Hematopoietic multipotent progenitor cell treated with erythropoietin and hydrocortisone succinate and interleukin-3 and kit ligand, for 8 days (in vitro differentiated cells): ENCODE data around the gene GRIPAP1.

Experiments used
- DNase-seq: peaks from one replicate; pipeline ENCODE4 v3.0.0-alpha.2; 2015

GRIPAP1 gene, protein sequence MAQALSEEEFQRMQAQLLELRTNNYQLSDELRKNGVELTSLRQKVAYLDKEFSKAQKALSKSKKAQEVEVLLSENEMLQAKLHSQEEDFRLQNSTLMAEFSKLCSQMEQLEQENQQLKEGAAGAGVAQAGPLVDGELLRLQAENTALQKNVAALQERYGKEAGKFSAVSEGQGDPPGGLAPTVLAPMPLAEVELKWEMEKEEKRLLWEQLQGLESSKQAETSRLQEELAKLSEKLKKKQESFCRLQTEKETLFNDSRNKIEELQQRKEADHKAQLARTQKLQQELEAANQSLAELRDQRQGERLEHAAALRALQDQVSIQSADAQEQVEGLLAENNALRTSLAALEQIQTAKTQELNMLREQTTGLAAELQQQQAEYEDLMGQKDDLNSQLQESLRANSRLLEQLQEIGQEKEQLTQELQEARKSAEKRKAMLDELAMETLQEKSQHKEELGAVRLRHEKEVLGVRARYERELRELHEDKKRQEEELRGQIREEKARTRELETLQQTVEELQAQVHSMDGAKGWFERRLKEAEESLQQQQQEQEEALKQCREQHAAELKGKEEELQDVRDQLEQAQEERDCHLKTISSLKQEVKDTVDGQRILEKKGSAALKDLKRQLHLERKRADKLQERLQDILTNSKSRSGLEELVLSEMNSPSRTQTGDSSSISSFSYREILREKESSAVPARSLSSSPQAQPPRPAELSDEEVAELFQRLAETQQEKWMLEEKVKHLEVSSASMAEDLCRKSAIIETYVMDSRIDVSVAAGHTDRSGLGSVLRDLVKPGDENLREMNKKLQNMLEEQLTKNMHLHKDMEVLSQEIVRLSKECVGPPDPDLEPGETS

DNA sequence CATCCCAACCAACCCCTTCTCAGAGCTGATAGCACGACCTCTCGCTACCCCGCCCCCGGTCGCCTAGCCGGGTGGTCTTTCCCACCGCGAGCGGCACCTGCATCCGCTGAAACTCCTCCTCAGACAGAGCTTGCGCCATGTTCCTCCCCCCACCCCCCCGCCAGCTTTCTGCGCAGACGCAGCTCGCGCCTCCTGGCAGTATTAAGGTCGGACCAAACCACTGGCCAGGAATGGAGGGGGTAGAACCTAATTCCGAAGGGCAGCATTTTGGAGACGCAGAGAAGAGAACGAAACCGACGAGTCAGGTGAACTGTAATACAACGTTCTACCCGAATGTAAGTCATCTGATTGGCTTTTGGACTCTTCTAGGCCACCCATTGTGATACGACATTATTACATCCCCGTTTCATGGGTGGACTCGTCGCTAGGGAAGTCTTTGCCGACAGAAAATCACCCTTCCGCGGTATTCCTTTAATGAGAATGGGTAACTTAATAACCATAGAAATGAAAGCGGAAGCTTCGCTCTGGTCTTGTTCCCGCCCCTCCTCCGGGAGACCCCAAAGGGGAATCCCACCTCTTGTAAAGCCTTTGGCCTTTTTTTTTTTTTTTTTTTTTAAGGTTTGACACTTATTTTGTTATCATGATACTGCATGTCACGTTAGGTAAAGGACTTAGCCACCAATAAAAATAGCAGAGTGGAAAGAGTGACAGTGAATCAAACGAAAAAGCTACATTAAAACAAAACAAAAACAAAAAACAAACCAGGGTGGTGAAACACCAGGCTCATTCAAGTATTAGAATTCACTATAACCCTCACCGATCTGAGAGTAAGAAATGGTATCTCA lies at the start of gene GRIPAP1:
TSS of gene GRIPAP1 (minus strand) at position 174 of the 845 bp plus-strand sequence. CDS start at position 139, 35 bp downstream.
- DNase-seq, result peak; percentile 91

DNA sequence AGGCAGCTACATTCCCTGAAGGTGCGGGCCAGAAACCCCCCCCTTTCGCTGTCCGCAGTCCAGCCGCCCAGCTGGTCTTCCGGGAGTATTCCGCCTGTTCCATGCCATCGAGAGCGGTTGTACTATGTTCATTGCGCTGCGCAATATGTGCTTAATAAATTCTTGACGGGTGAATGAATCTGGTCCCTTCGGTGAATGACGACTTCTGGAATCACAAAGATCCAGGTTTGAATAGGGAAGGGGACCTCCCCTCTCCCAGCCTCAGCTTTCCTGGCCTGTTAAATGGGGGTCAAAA lies 41.9 kb upstream of the GRIPAP1 start:
- DNase-seq, result no peak

DNA sequence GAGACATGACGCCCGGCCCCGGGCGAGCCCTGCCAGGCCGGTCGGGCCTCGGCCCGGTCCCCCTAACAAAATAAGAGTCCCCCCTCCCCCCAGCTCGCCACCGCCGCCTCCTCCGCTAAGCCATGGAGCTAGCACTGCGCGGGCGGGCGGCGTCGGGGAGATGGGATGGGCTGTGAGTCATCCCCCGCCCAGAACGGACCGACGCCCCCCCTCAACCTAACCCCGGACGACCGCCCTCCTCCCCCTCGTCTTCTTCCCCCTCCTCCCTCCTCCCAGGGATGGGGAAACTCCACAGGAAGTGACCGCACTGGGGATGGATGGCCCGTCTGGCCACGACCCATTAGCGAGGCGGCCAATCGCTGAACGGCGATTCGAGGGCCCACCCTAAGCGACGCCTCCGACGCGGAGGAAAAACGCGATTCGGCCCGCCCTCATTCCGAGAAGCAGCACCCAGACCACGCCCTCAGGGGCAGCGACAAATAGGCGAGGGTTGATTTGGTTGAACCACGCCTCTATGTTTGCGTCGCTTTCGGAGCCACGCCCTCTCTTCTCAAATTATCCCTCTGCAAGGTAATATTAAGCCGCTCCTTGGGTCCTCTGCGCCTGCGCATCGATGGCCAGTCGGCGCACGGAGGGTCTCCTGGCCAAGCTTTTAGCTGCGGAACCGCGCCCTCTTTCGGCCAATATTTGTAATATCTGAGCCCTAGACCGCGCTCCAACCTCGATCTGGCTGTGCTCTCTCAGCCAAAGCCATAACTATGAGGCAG lies 41.3 kb upstream of the GRIPAP1 start, which contains the start of gene TFE3:
TSS of gene TFE3 (minus strand) at position 138 of the 767 bp plus-strand sequence. CDS start at position 7, 131 bp downstream.
- peak; percentile 99 for DNase-seq

DNA sequence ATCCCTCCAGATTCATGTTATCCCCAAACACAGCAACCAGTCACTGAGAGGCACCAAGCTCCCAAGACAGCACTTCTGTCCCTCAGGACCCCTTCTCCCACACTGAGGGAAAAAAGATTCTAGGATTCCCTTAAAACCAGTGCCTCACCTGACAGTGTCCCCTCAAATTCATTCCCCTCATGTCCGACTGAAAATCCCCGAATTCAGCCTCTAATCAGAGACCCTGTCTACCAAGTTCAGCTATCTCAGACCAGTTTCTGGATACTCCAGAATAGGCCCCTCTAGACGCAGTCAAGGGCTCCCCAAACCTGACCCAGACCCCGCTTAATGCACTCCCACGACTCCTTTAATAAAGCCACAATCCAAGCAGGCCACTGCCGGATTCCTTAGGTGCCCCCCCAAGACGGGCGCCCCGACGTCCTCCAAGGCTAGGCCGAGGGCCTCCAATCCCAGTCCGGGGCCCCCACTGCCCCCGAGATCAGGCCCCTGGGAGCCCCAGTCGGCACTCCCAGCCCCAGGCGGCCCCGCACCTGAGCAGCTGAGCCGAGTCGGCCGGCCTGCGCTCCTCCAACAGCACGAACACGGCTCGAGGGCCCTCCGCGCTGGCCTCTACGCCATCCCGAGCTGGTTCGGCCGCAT lies 40.6 kb upstream of the GRIPAP1 start:
- DNase-seq, result no peak

DNA sequence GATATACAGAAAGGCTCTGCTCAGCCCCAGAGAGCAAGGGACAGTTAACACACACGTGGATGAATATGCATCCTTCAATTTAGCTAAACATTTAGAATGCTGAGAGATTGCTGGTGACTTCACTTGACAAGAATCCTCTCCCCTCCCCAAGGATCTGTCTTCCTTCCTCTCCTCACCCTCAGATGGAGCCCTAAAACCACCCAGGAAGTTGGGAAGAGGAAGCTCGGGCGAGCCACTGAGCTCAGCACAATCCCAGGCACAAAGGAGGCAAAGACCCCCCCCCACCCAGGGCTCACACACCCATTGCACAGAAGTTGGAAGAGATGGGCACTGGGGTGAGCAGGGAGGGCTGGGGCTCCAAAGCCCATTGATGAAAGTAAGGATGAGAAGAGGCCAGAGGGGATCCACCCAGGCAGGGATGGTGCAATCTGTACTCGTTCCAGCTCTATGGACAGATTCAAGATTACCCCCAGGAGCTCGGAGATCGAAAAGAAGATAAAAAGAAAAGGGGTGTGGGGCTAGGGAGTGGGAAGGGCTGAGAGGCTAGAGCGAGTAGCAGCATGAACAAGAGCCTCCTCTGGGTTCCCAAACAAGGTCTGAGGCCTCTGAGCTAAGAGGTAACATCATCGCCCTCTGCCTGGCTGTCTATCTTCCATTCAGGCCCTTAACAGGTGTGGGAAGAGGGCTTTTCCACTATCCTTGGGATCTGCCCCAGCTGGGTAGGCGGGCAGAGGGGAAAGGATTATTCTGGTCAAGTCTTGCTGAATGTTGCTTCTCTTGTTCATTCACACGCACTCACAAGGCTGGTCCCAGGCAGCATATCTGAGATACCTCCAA lies 39.9 kb upstream of the GRIPAP1 start:
- DNase-seq, result peak; percentile 14

DNA sequence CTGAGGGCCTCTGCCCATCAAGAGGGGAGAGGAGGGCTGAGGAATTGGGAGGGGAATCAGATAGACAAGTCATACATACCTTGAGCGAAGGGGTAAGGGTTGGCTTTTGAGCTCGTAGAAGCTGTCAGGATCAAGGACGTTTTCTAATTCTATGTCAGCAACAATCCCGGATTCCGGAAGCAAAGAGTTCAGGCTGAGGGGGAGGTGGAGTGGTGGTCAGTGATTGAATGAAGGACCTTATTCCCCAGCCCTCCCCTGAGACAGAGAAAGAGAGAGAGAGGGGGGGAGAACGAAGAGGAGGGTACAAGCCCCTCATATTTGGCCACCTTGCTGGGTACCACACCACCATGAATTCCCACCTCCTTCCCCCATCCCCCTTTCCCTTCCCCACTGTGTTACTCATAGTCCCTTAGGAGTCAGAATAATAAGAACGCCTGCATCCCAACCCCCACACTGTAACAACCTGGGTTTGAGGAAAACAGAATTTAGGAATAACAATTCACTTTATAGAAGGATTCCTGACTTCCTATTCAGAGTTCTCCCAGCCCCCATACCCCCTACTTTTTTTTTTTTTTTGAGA lies 38.4 kb upstream of the GRIPAP1 start:
- no peak for DNase-seq

DNA sequence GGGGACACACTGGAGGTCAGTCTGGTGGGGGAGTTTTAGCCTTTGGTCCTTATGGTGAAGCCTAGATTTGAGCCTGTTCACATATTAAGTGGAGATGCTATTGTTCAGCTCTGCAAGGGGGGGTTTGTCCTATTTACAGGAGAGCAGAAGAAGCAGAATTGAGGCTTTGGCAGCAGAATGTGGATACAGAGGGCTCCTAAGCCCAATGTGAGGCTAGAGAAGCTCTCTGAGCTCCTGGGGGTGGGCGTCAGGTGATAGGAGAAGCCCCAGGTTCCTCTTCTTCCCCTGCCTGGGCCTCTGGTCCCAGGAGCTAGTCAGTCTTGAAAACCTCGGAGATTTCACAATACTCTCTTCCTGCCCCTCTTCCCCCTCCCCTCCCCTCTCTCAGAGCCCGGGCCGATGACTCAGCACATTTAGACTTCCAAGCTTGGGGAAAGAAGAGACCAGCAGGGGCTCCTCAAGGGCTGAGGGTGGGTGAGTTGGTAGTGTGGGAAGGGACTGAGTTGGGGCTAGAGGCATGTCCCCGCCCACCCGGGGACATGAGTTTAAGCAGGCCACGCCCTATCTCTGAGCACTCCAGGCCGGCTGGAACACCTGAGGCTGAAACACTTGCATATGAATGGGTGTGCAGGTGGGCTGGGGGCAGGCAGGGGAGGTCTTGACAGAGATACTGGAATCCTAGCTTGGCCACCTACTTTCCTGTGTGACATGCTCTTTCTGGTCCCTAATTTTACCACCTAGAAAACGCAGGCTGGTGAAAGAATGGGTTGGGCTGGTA lies 37.7 kb upstream of the GRIPAP1 start:
- peak; percentile 80 for DNase-seq

DNA sequence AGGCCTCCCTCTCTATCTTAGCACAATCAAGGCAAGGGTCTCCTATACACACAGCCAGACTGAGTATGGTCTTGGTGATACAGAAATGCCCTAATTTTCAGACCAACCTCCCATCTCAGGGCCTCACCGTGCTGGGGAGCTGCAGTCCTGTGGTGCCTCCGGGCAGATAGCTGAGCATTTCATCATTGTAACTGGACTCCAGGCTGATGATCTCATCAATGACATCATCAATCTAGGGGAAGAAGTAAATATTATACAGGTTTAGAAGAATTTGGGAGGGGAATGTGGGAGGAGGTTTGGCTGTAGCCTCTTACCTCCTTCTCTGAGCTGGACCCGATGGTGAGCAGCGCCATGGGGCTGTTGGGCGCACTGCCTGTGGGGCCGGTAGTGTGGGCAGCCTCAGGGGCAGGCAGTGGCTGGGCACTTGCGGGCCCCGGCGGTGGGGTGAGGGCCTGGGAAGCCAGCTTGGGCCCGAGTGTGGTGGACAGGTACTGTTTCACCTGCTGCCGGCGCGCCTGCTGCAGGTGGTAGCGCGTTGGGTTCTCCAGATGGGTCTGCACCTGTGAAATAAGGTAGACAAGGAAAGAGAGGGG lies 35.9 kb upstream of the GRIPAP1 start:
- DNase-seq, result no peak

DNA sequence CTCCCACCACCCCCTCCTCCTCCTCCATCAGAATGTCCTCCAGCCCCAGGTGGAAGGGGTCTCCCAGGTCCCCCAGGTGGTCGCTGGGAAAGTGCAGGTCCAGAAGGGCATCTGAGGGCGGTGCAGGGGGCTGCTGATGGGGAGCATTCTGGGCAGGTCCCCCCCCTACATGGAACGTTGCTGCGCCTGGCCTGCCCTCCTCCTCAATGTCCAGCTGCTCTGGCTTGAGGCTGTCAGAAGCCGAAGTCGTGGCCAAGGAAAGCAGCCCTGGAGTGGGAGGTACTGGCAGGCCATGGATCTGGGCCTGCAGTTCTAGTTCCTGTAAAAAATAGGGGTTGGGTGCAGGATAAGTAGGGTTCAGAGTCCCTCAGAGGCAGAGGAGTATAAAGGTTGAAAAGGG lies 28.2 kb upstream of the GRIPAP1 start:
- DNase-seq, result no peak

DNA sequence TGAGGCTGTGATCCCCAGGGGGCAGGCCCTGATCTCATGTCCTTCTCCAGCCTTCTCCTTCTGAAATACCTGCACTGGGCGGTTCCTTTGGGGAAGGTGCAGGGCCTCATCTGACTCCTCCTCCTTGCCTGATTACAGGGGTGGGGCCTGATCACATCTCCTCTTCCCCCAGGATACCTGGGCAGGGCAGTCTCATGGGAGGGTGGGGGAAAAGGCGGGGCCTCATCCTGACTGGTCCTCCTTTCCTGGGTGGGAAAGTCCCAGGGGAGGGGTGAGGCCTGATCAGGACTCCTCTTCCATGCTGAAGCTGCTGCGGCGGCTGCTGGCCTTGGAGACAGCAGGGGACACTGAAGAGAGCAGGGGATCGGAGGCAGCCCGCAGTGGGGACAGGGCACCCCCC lies 27.8 kb upstream of the GRIPAP1 start:
- no peak for DNase-seq

DNA sequence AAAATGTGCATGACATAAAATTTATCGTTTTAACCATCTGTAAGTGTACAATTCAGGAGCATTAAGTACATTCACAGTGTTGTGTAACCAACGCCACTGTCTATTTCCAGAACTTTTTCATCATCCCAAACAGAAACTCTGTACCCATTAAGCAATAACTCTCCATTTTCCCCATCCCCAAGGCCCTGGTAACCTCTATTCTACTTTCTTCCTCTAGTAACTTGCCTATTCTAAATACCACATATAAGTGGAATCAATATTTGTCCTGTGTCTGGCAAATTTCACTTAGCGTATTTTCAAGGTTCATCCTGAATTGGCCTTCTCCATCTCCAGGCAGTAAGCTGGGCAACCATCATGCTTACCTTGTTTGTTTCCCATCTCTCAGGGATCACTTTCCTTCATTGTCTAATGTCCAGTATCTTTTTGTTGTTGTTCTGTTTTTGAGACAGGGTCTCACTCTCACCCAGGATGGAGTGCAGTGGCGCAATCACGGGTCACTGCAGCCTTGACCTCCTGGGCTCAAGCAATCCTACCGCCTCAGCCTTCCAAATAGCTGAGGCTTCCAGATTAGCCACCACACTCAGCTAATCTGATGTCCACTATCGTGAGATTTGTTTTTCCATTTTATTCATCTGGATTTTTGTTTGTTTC lies 17.7 kb upstream of the GRIPAP1 start:
- DNase-seq, result no peak

DNA sequence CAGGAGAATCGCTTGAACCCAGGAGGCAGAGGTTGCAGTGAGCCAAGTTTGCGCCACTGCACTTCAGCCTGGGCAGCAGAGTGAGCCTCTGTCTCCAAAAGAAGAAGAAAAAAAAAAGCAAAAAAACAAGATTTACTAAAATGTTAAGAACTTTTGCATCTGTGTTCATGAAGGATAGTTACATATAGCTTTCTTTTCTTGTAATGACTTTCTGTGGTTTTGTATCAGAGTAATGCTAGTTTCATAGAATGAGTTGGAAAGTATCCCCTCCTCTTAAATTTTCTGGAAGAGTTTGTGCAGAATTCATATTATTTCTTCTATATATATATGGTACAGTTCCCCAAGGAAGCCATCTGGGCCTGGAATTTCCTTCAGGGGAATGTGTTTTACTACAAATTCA lies 17.0 kb upstream of the GRIPAP1 start:
- no peak for DNase-seq

DNA sequence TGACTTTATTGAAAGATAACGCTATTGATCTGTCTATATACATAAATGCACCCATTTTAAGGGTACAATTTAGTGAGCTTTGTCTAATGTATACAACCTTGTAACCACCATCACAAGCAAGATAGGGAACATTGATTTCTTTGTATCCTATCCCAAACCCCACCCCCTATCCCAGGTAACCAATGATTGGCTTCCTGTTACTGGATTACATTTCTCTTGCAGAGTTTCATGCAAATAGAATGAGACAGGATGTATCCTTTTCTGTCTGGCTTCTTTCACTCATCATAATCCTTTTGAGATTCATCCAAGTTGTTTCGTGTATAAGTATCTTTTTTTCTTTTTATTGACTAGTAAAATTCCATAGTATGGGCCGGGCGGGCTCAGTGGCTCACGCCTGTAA lies 1.6 kb upstream of the GRIPAP1 start:
- DNase-seq, result no peak

DNA sequence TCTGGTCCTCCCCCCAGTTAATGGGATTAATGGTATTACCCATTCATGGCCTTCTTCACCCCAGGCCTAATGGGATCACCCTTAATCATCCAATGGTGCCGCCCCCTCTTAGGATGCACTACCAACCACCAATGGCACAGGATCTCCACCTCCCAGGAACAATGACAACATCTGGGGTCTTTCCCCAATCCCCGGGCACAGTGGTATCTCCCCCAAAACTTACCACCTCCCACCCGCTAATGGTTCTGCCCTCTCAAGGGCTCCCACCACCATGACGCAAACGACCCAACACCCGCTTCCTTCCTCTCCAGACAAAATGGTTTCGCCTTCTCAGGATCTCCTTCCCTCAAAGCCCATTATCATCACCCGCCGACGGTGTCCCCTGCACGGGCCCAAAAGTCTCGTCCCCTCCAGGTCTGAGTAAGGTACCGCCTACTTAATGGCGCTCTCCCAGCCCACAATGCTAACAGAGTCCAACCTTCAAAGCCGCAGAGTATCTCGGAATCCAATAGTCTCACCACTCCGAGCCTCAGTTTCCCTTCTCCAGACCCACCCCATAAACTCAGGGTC lies 458 bp downstream of the GRIPAP1 start:
- peak; percentile 64 for DNase-seq

DNA sequence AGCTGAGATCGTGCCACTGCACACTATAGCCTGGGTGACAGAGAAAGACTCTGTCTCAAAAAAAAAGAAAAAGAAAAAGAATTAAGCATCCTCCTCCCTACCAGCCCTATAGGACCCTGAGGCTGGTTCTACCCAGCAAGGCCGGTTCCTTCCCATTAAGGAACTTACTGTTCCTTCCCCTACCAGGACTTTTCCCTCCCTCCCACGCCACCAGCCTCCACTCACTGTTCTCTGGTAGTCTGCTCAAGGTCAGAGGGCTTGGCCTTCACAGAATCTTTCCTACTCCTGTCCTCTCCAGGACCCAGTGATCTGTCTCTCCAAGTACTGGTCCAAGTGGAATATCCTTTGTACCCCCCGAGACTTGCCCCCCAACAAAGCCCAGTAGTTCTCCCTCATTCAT lies 1.4 kb downstream of the GRIPAP1 start:
- no peak for DNase-seq

DNA sequence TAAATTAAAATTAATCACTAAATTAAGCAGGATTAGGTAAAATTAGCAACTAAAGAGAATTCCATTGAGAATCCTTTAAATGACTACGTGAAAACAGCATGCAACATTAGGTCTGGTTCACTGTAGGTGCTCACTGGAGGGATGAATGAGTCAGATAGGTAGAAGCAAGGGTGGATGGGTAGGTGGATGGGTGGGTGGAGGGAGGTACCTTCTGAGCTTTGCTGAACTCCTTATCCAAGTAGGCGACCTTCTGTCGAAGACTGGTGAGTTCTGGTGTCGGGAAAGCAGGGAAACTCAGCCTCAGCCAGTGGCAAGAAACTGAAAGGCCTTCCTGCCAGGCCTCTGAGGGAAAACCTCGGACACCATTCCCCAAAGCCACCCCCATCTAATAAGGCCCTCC lies 3.0 kb downstream of the GRIPAP1 start:
- DNase-seq, result no peak

DNA sequence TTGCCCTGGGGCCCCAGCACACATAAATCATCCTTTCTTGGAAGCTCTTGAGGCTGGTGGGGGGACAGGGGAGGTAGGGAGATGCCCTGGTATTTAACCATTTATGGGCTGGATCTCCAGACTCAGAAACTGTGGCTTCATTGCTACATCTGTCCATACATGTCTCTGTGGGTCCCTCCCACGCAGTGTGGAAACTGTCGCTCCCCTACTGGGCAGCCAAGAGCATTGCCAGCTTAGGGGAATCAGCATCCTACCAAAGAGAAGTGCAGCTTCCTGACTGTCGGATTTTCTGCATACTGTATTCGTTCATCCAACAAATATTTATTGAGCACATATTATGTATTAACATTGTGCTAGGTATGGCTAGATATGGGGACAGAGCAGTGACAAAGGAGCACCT lies 3.7 kb downstream of the GRIPAP1 start:
- no peak for DNase-seq

DNA sequence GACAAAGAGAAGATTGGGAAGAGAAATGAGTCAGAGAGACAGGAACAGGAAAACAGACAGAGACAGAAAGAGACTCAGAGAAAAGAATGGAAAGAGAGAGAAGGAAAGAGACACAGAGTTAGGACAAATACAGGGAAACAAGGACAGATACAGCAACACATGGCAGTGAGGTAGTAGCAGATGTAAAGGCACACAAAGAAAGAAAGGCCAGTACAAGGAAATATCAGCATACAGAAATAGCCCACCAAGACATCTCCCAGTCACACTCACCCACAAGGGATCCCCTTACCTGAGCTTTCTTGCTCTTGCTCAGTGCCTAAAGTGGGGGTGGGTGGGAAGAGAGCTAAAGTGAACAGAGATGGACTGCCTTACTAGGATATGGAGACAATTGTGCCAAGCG lies 4.2 kb downstream of the GRIPAP1 start:
- no peak for DNase-seq
